RCC 7860 (cell line): Measurements from ENCODE around the gene PROC.
"Not testable (repeated sequence)": the region's sequence is repeated elsewhere in the genome, so short reads cannot be mapped to it uniquely, and the experiment has no call there.

Experiments used
- DNase-seq: peaks from one replicate; pipeline ENCODE4 v3.0.0-alpha.2; 2015; ENCODE audit warnings: low spot score
- FAIRE-seq: peaks from 2 replicates; lab custom pipeline; 2012; peaks lifted over from hg19 to GRCh38; lab: Jason Lieb, UNC

The PROC gene

DNA sequence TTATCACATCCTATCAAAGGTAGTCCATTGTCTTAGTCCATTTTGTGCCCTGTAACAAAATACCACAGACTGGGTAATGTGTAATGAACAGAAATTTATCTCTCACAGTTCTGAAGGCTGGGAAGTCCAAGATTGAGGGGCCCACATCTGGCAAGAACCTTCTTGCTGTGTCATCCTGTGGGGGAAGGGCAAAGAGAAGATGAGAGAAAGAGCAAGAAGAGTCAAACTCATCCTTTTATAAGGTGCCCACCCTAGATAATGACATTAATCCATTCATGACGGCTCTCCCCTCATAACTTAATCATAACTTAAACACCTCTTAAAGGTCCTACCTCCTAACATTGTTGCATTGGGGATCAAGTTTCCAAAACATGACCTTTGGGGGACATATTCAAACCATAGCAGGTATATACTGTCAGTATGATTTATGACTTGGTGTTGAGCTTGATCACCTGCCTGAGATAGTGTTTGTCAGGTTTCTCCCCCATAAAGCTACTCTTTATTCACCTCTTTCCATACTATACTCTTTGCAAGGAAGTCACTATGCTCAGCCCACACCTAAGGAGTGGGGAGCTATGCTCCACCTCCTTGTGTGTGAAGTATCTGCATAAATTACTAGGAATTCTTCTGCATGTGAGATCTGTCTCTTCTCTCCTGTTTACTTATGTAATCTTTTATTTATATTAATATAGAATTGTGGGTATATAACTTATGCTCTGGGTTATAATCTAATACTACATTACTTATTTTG is 25.2 kb upstream of the PROC start:
- no peak for FAIRE-seq
- DNase-seq: no peak

DNA sequence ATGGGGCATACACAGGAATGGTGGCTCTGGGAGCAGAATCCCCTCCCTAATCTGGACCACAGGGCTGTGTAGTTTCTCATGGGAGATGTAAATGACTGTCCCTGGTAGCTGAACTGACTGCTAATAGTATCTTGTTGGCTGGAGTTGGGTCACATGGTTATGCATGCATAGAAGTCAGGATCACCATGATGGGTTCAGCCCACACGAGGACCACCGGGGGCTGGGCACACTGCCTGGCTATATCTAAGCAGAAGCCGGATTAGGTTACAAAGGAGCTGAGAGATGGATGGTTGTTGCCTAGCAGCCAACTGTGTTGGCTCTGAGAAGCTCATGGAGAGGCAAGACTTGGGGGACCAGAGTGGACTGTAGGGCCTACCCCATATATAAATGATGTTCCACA is 23.7 kb upstream of the PROC start:
- FAIRE-seq: no peak
- no peak for DNase-seq

DNA sequence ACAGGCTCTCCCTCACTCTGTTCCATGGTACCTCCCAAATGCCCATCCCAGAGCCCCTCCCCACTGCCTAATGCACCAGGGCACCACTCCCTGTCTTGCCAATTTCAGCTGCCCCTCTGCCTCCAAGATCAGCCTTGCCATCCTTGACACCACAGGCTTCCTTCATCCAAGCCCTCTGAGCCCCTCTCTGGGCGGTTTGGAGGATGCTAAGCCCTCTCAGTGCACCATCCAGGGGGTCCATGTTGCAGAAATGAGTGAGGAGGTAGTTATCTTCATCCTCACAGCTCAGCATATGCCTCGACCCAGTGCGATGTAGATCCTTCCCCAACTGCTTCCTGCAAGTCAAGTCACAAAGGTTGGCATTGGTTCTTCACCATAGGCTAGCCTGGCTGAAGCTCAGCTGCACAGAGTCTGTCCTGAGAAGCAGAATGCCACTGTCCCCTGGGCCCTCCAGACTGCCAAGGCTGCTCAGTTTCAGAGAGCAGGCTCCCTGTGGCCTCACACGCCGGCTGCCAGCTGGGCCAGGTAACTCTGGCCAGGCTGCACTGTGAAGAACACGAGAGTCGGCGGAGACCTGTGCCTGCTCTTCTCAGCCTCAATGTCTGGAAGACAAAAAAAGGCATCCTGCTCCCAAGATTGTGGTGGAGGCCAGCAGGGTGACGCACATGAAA is 20.5 kb upstream of the PROC start:
- FAIRE-seq (no peak), DNase-seq (no peak)

DNA sequence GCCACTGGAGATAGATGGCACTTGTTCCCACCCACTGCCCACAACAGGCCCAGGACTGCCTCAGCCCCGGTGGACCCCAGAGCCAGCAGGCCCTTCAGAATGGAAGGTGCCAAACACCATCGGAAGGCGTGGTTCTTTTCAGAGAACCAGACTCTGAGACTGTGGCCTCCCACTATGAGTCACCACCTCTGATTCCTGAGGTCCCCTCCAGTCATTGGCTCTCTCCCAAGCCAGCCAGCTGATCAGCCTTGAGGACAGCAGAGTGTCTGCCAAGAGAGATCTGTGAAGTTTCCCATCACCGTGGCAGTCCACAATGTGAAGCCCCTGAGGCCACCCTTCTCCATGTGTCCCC is 20.0 kb upstream of the PROC start:
- peak; percentile 88 for FAIRE-seq
- peak; percentile 86 for DNase-seq

DNA sequence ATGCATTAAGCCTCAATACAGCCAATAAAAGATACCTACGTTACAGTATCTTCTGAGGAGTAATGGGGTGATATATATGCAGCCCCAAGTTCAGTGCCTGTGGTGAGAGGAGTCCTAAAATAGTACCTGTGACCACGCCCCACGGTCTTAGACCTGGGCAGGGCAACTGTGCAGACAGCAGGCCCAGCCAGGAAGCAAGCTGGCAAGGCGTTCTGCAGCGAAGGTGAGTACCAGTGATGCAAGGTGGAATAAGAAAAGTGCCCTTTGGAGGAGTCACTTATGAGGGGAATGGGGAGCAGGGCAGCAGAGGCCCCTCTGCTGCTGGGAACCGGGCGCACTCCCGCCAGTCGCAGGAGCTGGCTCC is 17.7 kb upstream of the PROC start:
- FAIRE-seq (no peak), DNase-seq (no peak)

DNA sequence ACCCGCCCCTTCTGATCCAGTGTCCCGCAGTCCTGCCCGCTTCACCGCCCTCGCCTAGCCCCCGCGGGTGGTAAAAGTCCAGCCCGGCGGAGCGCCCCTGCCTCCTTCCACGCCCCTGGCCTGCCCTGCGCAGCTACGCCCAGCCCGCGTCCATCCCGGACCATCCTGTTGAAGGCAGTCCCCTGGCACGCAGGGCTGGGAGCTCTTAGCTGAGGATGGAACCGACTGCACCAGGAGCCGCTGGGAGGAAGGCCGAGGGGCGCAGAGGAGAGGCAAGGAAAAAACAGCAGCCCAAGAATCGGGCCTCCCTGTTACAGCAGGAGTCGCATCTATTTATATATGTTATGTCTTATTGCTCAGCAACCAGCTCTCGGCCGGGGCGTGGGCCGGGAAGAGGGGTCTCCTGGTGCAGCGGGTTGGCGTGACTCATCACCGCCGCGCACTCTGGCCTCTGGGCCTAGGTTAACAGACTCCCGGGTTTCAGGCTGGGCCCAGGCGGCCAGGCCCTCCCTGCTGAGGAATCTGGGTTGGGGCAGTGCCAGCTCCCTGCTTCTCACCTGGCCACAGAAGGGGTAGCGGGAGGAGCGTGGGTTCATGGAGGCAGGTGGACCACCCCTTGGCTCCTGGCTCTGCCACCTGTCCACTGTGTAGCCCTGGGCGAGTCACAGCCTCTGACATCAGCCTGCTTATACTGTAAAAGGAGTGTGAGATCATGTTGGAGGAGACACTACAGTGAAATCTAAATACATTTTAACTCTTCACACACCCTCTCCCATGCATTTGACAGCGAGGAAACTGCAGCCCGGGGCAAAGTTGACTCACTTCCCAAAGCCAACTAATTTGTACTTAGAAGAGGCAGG is 17.1 kb upstream of the PROC start:
- peak; percentile 49 for DNase-seq
- FAIRE-seq: no peak

DNA sequence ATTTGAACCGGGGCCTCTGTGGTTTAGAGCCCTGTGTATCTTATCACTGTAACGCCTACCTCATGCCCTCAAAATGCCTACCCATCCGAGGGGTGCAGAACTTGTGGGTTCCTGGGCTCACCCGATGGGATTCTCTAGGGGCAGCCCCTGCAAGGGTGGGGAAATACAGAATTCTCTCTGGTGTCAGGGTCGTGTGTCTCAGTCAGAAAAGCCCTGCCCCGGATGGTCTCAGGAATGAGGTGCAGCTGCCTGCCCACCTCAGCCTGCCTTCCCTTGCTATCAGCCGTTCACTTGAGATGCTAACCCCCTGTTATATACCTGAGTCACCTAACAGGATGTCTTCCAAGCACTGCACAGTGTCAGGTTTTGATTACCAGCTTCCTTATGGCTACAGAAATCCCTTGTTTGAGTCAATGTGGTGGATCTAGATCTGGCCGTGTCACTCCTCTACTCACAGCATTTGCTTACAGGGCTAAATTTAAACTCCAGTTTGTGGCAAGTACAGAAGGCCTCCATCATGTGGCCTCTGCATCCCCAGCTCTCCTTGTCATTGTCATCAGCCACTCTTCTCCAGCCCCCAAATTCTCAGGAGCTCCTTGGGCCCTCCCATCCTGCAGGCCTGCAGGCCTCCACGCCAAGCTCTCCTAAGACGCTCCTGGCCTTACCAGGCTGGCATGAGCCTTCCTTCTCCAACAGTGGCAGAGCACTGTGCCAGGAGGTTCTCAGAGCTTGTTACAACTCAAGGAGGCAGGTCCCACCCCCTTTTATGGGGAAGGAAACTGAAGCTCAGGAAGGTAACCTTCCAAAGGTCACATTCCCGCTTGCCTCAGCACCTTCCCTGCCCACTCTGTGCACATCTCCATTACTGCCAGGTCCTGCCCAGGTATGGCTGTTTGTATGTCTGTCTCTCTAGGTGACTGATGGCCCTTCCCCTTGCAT is 16.2 kb upstream of the PROC start:
- no peak for FAIRE-seq
- DNase-seq: peak; percentile 46

DNA sequence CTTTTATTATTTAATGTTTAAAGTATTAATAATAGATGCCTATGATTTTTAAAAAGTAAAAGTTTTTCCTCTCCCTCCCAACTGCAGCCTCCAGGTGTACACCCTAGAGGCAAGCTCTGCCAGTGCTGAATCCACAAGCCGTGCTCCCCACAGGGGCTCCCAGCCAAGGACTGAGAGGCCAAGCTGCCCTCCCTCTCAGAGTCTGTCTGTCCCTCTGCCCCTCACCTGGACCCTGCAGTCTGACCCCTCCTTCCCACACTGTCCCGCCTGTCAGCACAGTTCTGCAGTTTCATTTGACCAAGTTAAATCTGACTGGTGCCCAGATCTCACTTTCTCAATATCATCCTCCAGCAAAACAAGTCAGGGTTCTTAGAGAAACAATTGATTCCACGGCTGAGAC is 14.8 kb upstream of the PROC start:
- FAIRE-seq: no peak
- no peak for DNase-seq

DNA sequence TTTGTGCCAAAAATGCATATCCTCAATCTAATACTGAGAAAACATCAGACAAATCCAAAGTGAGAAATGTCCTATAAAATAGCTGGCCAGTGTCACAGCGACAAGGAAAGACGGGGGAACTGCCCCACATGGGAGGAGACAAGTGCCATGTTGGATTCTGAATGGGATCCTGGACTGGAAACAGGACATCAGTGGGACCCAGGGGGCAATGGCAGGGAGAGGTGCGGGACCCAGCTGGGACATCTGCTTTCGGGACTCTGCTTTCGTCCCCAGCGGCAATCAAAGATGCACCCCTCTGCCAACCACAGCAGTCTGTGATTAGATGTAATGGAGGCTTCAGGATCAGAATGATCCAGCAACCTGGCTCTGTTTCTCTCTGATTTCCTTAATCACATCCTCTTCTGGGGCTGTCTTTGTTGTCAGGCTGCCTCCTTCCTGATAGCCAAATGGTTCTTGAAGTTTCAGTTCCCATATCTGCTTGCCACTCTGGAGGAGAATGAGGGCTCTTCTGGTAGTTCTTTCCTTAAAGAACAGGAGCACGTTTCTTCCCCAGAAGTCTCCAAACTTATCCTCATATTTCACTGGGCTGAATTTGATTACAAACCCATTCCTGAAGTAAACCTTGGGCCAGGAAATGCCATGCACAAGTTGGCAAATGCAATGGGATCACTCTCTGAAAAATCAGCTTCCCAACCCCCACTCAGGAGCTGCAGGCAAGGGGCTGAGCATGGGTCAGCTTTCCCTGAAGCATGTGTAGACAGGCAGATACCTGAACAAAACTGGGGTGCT is 13.6 kb upstream of the PROC start:
- FAIRE-seq (no peak), DNase-seq (no peak)

DNA sequence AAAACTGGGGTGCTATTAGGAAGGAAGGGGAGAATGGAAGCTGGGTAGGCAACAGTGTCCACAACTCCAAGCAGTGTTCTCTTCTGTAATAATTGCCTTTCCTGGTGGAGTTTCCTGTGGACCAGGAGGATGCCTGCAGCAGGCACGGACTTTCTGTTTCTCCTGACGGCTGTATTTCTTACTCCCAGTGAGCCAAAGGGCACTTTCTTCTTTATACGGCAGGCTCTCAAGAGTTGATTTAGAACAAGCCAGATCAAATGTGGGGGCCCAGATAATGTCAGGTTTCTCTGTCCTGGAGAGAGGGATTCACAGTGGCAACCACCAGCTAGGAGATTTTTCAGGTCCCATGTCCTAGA is 13.0 kb upstream of the PROC start:
- no peak for FAIRE-seq
- no peak for DNase-seq

DNA sequence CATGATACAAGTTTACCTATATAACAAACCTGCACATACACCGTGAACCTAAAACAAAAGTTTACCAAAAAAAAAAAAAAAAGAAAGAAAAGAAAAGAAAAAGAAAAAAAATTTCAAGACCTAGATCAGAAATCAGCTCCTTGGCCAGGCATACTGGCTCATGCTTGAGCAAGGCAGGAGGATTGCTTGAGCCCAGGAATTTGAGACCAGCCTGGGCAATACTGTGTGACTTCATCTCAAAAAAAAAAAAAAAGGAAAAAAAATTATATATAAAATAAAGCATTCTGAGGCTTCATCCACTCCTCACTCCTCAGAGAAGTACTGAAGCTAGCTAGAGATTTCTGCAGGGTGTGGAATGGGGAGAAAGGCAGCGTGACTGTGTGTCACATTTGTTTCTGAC is 11.8 kb upstream of the PROC start:
- no peak for FAIRE-seq
- no peak for DNase-seq

DNA sequence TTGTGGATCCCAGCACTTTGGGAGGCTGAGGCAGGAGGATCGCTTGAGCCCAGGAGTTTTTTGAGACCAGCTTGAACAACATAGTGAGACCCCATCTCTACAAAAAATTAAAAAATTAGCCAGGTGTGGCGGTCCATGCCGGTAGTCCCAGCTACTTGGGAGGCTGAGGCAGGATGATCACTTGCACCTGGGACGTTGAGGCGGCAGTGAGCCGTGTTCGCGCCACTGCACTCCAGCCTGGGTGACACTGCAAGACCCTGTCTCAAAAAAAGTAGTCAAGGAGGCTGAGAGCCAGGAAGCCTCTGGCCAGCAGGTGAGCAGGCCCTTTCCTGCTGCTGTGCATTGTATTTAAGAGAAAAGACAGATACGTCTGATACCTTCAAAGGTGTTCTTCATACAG is 11.1 kb upstream of the PROC start:
- no peak for FAIRE-seq
- no peak for DNase-seq

DNA sequence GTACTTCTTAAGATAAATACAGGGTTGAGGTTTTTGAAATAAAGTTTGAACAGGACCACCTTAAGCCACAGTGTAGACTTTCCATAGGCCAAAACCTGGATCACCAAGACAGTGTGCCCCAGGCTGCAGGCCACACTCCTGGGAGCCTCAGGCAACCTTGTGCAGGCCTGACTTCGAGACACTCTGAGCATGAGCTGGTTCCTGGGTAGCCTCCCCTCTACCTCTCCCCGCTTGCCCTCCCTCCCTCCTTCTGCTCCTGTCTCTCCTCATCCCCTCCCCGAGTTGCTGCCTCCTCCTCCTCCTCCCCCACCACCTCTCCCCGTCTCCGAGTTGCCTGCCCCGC is 10.6 kb upstream of the PROC start:
- DNase-seq (no peak), FAIRE-seq (no peak)

DNA sequence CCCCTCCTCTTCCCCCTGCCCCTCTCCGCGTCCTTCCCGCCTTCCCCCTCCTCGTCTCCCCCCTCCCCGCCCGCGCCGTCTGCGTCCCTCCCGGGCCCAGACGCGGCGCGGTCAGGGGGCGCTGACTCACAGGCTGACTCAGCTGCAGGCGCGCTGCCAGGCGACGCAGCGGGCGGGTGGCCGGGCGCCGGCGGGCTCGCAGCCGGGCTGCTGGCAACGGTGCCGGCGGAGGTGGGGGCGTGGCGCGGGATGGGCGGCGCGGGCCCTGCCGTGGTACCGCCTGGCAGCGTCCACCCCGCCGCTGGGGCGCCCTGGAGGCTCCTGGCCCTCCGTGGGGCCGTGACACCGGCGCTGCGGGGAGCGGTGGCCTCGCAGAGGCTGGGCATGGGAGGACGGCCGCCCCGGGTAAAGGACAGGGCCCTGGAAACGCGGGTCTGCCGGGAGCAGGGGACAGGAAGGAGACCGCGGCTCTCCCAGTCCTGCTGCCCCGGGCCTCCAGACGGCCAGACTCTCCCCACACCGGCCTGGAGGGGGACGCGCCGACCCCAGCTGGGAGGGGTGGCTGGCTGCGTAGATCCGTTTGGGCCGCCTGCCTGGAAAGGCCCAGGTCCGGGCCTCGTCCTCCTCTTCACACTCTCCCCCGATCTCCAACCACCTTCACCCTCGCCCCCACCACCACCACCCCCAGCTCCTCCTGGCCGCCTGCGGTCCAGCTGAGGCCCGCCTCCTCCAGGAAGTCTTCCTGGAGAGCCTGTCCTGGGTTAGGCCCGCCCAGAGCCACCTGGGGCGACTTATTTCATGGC is 10.0 kb upstream of the PROC start:
- FAIRE-seq (no peak), DNase-seq (peak; percentile 84)

DNA sequence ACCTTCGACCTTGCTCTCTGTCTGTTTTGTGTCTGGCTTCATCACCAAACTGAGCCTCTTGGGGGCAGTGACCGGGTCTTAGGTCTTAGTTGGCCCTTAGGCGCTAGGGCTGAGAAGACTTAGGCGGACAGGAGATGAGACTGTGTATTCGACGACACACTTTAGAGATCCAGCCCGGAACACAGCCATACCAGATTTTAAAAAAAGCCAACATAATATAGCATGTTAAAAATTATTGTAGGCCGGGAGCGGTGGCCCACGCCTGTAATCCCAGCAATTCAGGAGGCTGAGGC is 9.5 kb upstream of the PROC start:
- no peak for DNase-seq
- no peak for FAIRE-seq

DNA sequence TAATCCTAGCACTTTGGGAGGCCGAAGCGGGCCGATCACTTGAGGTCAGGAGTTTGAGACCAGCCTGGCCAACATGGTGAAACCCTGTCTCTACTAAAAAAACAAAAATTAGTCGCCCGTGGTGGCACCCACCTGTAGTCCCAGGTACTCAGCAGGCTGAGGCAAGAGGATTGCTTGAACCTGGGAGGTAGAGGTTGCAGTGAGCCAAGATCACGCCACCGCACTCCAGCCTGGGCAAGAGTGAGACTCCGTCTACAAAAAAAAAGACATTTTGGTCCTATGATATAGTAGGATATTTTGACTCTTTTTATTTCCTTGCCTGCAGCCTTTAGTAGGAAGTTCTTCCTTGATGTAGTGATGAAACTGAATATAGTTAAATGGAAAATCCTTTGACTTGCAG is 8.5 kb upstream of the PROC start:
- DNase-seq, FAIRE-seq: not testable (repeated sequence)

DNA sequence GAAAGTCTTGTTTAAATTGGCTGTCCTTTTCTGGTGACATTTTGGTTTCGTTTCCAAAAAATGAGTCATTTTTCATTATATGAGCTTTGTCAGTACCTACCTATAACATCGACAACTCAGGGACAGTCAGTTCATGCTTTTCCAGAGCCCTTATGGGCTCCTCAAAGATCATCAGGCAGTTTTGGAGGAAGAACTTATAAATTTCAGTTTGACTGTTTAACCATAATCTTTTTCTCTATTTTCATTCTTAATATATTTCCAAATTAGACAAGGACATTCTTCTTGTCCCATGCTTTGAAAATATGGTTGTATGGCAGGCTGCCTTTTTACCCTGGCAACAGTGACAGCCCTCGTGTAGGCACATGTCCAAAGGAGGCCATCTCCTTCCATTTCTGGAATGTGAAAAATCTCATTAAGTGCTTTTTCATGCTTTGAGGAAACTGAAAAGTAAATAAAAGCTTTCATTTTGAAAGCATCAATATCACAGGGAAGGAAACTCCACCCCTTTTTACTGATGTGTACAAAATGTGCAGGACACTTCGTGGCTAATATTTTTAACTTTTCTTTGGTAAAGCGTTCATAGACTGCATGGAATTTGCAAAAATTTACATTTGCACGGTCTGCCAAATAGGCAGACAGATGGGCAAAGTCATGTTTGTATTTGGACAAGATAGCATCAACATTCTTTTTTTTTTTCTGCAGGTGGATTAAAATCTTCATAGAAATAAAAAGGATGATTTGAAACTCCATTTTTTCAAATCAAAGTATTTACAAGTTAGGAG is 7.2 kb upstream of the PROC start:
- DNase-seq: peak; percentile 42
- peak; percentile 62 for FAIRE-seq

DNA sequence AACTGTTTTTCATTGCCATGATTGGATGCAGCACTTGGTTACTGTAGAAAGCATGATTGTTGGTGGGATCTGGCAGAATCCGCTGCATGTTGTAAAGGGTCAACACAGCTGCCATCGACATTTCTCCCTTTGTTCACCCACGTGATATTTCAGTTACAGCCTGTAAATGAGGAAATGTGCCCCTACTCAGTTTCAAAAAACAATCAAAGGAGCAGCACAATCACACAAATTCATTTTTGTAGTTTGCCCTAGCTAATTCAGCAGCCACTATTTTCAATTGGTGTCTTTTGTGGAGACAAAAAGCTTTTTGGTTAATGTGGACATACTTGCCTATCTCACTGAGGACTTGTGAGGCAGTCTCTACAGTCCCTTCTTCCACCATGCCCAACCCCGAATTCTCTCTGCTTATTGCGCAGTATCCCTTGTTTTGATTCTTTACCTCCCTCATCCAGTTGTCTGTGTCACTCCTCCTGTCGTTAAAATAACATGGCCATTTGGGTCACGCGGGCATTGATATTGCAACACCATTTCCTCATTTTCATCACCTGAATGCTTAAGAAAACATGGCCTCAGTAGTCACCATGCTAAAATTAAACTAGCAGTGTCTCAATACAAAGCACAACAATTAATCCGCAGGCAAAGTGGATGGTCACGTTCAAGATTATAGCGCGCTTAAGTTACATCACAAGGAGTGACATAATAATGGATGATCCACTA is 6.4 kb upstream of the PROC start:
- FAIRE-seq (no peak), DNase-seq (no peak)
